Measurements from ENCODE around the gene MAP9. TPM values are rescaled to one million over a fixed set of nuclear protein-coding genes. Genes with fewer than 3 reads are reported as not detected.

Gene MAP9
- total and polyA plus RNA-seq, 7 donors = 0.69 to 17.1 (median 9.7) TPM

DNA sequence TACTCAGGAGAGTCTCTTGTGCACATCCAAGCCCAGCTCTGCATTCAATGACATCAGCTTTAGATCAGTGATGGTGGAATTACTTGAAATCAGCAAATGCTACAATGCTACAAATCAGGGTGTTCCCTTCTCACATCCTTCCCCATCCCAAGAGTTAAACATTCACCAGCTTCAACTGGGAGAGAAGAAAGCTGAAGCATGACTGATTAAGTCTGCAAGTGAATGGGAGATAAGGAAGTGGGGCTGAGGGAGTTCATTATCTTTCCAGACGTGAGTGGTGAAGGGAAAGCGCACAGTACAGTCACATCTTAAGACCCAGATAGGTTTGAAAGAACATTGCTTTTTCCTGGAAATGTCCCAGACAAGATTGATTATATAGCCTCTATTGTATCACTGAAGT is 26.2 kb upstream of the MAP9 start:
- Histone ChIP-seq H3K4me3 (no peak overlapping the region), H3K4me1 (peaks cover 0 to 24% (median 8%) of the 10 kb centered on the region in 4 donors), H3K9me3 (no peaks in the 10 kb centered on the region), H3K36me3 (no peaks in the 10 kb centered on the region), H3K27me3 (no peaks in the 10 kb centered on the region), H3K27ac (no peak overlapping the region)
- WGBS, 2 donors = 24 to 63% methylated on average over 2 of the region's 2 CpGs
- DNase-seq = no peak
- intact Hi-C loops (cut with DNase I) = loop anchor here (10.0 kb wide), 1 partner anchor 1642 kb away; no protein-coding TSS in a partner anchor
- no peak for TF ChIP-seq POLR2A (IDR thresholded peaks at IDR 0.05)
- TF ChIP-seq POLR2AphosphoS5 (IDR thresholded peaks at IDR 0.05) = no peak
- TF ChIP-seq EP300 (IDR thresholded peaks at IDR 0.05) = no peak
- TF ChIP-seq, protein P1, sequence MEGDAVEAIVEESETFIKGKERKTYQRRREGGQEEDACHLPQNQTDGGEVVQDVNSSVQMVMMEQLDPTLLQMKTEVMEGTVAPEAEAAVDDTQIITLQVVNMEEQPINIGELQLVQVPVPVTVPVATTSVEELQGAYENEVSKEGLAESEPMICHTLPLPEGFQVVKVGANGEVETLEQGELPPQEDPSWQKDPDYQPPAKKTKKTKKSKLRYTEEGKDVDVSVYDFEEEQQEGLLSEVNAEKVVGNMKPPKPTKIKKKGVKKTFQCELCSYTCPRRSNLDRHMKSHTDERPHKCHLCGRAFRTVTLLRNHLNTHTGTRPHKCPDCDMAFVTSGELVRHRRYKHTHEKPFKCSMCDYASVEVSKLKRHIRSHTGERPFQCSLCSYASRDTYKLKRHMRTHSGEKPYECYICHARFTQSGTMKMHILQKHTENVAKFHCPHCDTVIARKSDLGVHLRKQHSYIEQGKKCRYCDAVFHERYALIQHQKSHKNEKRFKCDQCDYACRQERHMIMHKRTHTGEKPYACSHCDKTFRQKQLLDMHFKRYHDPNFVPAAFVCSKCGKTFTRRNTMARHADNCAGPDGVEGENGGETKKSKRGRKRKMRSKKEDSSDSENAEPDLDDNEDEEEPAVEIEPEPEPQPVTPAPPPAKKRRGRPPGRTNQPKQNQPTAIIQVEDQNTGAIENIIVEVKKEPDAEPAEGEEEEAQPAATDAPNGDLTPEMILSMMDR (IDR thresholded peaks at IDR 0.05) = no peak

DNA sequence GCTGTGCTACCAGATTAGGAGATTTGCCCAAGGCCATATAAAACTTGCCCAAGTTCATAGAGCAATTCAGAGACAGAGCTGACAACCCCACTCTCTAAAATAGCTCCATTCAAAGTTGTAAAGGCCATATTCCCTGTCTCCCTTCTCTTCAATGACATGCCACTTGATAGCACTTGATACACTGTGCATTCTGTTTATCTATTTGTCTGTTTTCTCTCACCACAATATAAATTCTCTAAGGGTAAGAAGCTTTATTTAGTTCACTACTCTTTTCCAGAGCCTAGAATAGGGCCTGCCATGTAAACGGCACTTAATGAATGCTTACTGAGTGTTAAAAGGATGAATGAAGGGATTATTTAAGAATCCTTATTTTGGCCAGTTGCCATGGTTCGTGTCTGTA is 24.1 kb upstream of the MAP9 start:
- intact Hi-C loops (cut with DNase I) = loop anchor here (10.0 kb wide), 1 partner anchor 1644 kb away; no protein-coding TSS in a partner anchor
- no peak for DNase-seq
- no peak overlapping the region for H3K4me3 ChIP-seq
- H3K9me3 ChIP-seq = no peaks in the 10 kb centered on the region
- TF ChIP-seq POLR2AphosphoS5 (IDR thresholded peaks at IDR 0.05) = no peak
- no peak for TF ChIP-seq POLR2A (IDR thresholded peaks at IDR 0.05)
- TF ChIP-seq, protein P1 (IDR thresholded peaks at IDR 0.05) = no peak
- no peak for TF ChIP-seq EP300 (IDR thresholded peaks at IDR 0.05)
- peaks cover 0 to 22% (median 8%) of the 10 kb centered on the region in 4 donors for H3K4me1 ChIP-seq
- no peaks in the 10 kb centered on the region for H3K27me3 ChIP-seq
- H3K27ac ChIP-seq = no peak overlapping the region
- H3K36me3 ChIP-seq = no peaks in the 10 kb centered on the region
- WGBS, 2 donors = 65 to 76% methylated on average over 2 of the region's 2 CpGs

DNA sequence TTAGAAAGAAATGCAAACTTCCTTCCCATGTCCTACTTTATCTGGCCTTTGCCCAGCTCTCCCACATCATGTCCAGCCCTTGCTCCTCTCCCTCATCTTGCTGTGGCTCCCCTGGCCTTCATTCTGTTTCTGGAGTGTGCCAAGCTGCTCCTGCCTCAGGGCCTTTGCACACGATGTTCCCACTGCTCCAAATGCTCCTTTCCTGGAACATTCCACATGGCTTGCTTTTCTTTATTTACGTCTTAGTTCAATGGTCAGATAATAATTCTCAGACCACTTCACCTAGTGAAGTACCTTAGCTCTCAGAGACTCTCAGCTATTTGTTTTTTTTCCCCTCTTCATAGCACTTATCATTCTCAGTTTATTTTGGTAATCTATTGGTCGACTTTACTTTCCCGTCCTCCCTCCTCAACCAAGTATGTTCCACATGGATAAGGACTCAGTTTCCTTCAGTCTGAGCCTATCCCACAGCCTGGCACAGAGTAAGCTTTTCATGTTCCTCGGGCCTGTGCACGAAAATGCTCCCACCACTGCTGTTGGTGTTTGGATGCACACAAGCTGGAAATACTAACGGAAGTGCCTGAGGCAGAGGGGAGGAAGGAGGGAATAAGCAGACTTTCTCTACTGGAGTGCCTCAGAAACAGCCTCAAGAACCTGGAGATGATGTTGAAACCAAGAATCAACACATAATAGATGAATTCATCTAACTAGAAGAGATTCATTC is 23.4 kb upstream of the MAP9 start:
- Histone ChIP-seq H3K9me3 (no peaks in the 10 kb centered on the region), H3K4me1 (peaks cover 0 to 14% (median 8%) of the 10 kb centered on the region in 4 donors), H3K27me3 (no peaks in the 10 kb centered on the region), H3K36me3 (no peaks in the 10 kb centered on the region), H3K27ac (no peak overlapping the region), H3K4me3 (no peak overlapping the region)
- 72 to 80% methylated on average over 7 of the region's 7 CpGs for WGBS, 2 donors
- intact Hi-C loops (cut with DNase I) = loop anchor here (10.0 kb wide), 1 partner anchor 1645 kb away; no protein-coding TSS in a partner anchor
- DNase-seq = no peak
- TF ChIP-seq POLR2A (IDR thresholded peaks at IDR 0.05) (no peak), EP300 (IDR thresholded peaks at IDR 0.05) (no peak), POLR2AphosphoS5 (IDR thresholded peaks at IDR 0.05) (no peak)
- TF ChIP-seq, protein P1 (IDR thresholded peaks at IDR 0.05) = no peak

DNA sequence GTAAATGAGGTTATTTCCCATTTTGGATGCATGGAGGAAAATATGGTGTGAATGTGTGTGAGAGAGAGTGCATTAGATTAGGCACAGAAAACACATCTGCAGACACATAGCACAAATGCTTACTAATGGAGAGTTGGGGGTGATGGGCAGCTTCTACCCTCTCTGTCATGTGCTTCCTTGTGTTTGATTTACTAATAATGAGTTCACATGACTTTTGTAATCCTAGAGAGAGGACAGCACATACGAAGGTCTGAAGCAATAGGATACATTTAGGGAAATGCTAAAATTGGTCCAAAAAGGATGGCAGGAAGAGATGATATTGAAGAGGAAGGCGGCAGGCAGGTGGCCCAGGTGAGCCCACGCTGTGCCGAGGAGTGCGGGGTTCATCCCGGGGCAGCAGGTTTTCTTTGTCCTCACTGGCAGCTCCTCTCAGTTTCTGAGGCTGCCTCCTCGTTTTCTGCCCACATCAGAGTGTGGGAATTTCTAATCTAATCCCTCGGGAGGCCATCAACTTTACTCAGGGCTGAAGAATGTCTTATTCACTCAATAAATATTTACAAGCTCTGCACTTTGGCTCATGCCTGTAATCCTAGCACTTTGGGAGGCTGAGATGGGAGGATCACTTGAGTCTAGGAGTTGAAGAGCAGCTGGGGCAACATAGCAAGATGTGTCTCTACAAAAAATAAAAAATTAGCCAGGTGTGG is 15.9 kb upstream of the MAP9 start:
- Histone ChIP-seq H3K4me3 (no peak overlapping the region), H3K27ac (no peak overlapping the region), H3K27me3 (no peaks in the 10 kb centered on the region), H3K4me1 (no peaks in the 10 kb centered on the region), H3K9me3 (no peaks in the 10 kb centered on the region), H3K36me3 (no peaks in the 10 kb centered on the region)
- no peak for TF ChIP-seq EP300 (IDR thresholded peaks at IDR 0.05)
- no peak for TF ChIP-seq POLR2AphosphoS5 (IDR thresholded peaks at IDR 0.05)
- TF ChIP-seq, protein P1 (IDR thresholded peaks at IDR 0.05) = no peak
- TF ChIP-seq POLR2A (IDR thresholded peaks at IDR 0.05) = no peak
- DNase-seq = no peak
- intact Hi-C loops (cut with DNase I) = no loop called here
- WGBS, 2 donors = 58 to 61% methylated on average over 8 of the region's 8 CpGs

Measured in sigmoid colon (tissue), 7 donors.